OCI-LY7 (cell line): ENCODE data around the gene NUP93.

Experiments
- CTCF ChIP-seq: fragments of 200-600 bp; sonication (generic); conservative IDR thresholded peaks from 2 replicates; pipeline ENCODE4 v1.5.1; 2014; ENCODE audit warnings: mild to moderate bottlenecking, antibody characterized with exemption, low read length, moderate library complexity, mixed read lengths
- EZH2phosphoT487 ChIP-seq: fragments of 200-600 bp; sonication (generic); IDR thresholded peaks from 2 replicates; pipeline ENCODE4 v1.6.1; 2018; ENCODE audit warnings: low read depth, borderline replicate concordance, mild to moderate bottlenecking, mixed run types, antibody characterized with exemption, low read length, moderate library complexity, mixed read lengths

- TF ChIP-seq CTCF (no peak), EZH2phosphoT487 (no peak)
Observed at GRCh38 chr16:56732832-56733231, 2.9 kb downstream of the NUP93 start.
